NCI-H1417 (cell line): Measurements from ENCODE around the gene RFX6.

ENCODE experiments used
- DNase-seq, 3 experiments: peaks; one replicate each; lab custom pipeline; 2025; lab: John Stamatoyannopoulos, UW

RFX6 gene

DNA sequence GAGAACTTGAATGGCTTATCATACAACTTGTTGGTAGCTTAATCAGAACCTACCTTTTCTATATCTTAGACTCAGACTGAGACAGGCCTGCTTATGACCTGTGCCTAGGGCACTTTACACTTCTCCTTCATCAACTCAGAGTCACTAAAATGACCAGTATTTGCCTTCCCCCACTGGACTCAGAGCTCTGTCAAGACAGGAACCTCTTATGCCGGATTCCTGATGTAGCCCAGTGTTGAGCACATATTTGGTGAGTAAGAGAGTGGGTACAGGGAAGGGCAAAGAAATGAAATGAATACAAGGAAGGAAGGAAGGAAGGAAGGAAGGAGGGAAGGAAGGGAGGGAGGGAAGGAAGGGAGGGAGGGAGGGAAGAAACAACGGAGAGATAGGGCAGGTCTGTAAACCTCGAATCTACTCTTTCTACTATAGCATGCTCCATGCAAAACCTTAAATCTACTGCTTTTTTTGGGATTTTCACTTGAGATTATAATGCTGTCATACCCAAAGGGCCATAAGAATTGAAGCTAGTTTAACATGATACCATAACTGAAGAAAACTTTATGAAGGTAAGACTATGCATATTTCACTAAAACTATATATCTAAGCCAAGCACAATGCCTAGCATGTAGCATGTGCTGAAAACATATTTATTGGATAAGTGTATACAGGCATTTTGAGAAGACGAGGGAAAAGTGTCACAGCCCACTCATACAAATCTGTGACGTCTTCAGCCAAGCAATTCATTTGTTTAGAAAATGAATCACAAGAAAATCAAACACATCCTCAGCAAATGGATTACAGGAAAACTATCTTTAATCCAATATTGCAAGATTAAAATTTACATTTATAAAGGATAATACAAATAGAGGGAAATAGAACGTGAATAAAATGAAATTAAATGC is 89.9 kb downstream of the RFX6 start:
- DNase-seq = no peak

DNA sequence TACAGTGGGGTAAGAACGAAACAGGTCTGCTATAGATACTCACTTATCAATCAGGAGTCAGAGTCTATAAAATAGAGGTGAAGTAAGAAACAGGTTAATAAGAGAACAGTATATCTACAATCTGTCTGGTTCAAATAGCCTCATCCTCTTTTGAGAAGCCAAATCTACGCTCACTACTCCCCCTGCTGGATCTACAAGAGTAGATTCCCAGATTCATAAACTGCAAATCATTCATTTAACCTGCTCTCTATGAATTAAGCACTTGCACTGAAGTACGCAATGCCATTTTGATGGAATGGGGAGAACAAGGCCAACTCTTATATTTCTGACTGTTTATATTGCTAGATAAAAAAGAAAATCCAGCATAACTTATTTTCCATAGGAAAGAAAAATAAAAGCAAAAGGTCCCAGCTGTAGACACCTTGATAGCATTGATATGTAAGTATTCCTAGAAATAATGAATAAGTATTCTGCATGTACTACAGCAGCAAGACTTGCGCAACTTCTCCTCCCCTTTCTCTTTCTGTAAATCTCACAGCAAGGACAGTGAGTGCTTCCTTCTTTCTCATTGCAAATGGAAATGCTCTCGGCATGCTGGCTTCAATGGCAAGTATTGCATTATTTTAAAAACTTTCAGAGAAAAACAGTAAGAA is 92.3 kb downstream of the RFX6 start:
- DNase-seq = peak; percentile 23 to 80 (median 44)

- peak; percentile 22 to 82 (median 40) for DNase-seq
Observed at GRCh38 chr6:116971959-116972358, 94.9 kb downstream of the RFX6 start.

DNA sequence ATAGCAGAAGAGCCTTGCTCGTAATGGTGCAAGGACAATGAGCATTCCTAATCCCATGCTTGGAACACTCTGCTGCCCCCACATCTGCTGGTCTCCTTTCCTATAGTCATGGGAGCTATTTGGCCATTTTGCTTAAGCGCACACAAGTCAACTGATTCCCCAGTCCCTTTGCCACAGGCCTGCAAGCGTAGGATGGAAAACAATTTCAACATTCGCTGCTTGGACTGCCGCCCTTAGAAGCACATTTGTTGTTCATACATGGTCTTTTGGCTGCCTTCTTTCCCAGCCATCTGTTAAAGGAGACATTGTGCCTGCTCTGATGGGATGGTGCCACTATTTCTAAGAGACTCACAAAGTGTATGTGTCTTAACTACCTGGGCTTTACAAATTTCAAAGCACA is 96.9 kb downstream of the RFX6 start:
- DNase-seq = no peak

GRCh38 chr6:116974526-116975316 is 97.7 kb downstream of the RFX6 start:
- no peak for DNase-seq

- no peak for DNase-seq
Observed at GRCh38 chr6:116975600-116975999, 98.6 kb downstream of the RFX6 start.

DNA sequence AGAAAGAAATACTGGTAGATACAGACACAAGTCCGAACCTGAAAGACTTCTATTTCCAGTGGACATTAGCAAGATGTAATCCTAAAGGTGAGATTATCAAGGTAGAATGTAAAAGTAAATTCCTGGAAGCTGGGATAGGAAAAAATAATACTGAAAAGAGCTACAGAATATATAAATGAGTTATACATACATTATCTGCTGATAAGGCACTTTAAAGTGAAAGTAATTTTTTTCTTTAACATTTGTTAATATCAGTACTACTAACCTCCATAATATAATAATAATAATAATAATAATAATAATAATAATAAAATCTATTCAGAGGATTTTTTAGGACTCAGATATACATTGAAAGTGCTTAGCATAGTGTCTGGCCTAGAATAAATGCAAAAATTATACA is 102.5 kb downstream of the RFX6 start:
- no peak for DNase-seq
